Right ventricle myocardium inferior (tissue), 1 donor: ENCODE data around the gene GGT6. TPM values are rescaled to one million over a fixed set of nuclear protein-coding genes. Genes with fewer than 3 reads are reported as not detected.
"Not testable (repeated sequence)": the region's sequence is repeated elsewhere in the genome, so short reads cannot be mapped to it uniquely, and the experiment has no call there.

Experiments
- ATAC-seq: fragments of 200-7000 bp; cut with Tn5 transposase; one replicate; pipeline ENCODE4 v1.9.1; 2020; ENCODE audit warnings: mild to moderate bottlenecking, moderate library complexity
- DNase-seq: peaks from one replicate; pipeline ENCODE4 v3.0.0; 2021; ENCODE audit errors: missing footprints
- intact Hi-C: fragments of 100-400 bp; cut with DNase I; formaldehyde crosslinking; loops from one replicate; pipeline ENCODE4 v1.11.0; 2022
- long read RNA-seq: library from polyadenylated mRNA; unstranded; transcript quantifications from one replicate; pipeline ENCODE4 v2.0.0, GENCODE V29; 2021
- total RNA-seq: library from RNA; stranded (reverse); fragmentation: NEBNext Ultra II Directional; extraction: Animal tissue kit (Norgen Biotek cat#: 25700); gene quantifications from one replicate; pipeline ENCODE4 v1.2.1, GENCODE V29; 2021
- donor health status: DM: no; HTN: yes; CAD: no; lungs with severe emphysema.

The GGT6 gene
- total RNA-seq, result 0.14 TPM
- long read RNA-seq, result 0 reads

- intact Hi-C loops, result no loop called here
- DNase-seq, result no peak
- no peak for ATAC-seq
Observed at GRCh38 chr17:4560421-4560820, at the start of gene GGT6. TSS of gene GGT6 (minus strand) at chr17:4560577. CDS start at chr17:4560521, 56 bp downstream.

GRCh38 chr17:4610162-4610561 lies 49.8 kb upstream of the GGT6 start:
- intact Hi-C loops, result no loop called here
- no peak for ATAC-seq
- peak; percentile 30 for DNase-seq

- no peak for DNase-seq
- no peak for ATAC-seq
- intact Hi-C loops, result loop anchor here (5.0 kb wide), 1 partner anchor 42 kb away; no protein-coding TSS in a partner anchor
Observed at GRCh38 chr17:4609761-4610160, 49.4 kb upstream of the GGT6 start.

GRCh38 chr17:4607773-4608187 lies 47.4 kb upstream of the GGT6 start:
- DNase-seq (peak; percentile 85), ATAC-seq (peak; percentile 57)
- intact Hi-C loops, result loop anchor here (5.0 kb wide), 1 partner anchor 40 kb away; no protein-coding TSS in a partner anchor

GRCh38 chr17:4607261-4607741 lies 46.9 kb upstream of the GGT6 start:
- ATAC-seq, result peak; percentile 49

GRCh38 chr17:4605826-4606225 lies 45.4 kb upstream of the GGT6 start:
- DNase-seq (peak; percentile 80), ATAC-seq (peak; percentile 32)
- intact Hi-C loops, result loop anchor here (2.0 to 5.0 kb wide), 2 partner anchors 21 to 39 kb away; partner anchors contain the start of gene SMTNL2

More at GRCh38 chr17:4607261-4607741, 46.9 kb upstream of the GGT6 start:
- DNase-seq, result peak; percentile 64
- intact Hi-C loops, result loop anchor here (5.0 kb wide), 1 partner anchor 40 kb away; no protein-coding TSS in a partner anchor

- intact Hi-C loops, result loop anchor here (2.0 to 5.0 kb wide), 2 partner anchors 20 to 37 kb away; partner anchors contain the start of gene SMTNL2
- not testable (repeated sequence) for ATAC-seq
- peak; percentile 62 for DNase-seq
Observed at GRCh38 chr17:4604736-4605135, 44.4 kb upstream of the GGT6 start.

GRCh38 chr17:4604111-4604644 lies 43.8 kb upstream of the GGT6 start:
- intact Hi-C loops, result loop anchor here (2.0 kb wide), 1 partner anchor 19 kb away; the partner anchor contains the start of gene SMTNL2
- ATAC-seq (peak; percentile 47), DNase-seq (peak; percentile 92)

- intact Hi-C loops, result no loop called here
Observed at GRCh38 chr17:4602041-4602440, 41.7 kb upstream of the GGT6 start.

GRCh38 chr17:4601326-4601725 lies 40.9 kb upstream of the GGT6 start:
- ATAC-seq (no peak), DNase-seq (no peak)
- intact Hi-C loops, result no loop called here

More at GRCh38 chr17:4602041-4602440, 41.7 kb upstream of the GGT6 start:
- ATAC-seq (no peak), DNase-seq (no peak)

- DNase-seq, result peak; percentile 76
- peak; percentile 63 for ATAC-seq
- intact Hi-C loops, result no loop called here
Observed at GRCh38 chr17:4600563-4600962, 40.2 kb upstream of the GGT6 start.

- DNase-seq (peak; percentile 85), ATAC-seq (peak; percentile 66)
- intact Hi-C loops, result no loop called here
Observed at GRCh38 chr17:4599505-4600281, 39.3 kb upstream of the GGT6 start.

- peak; percentile 84 for DNase-seq
- peak; percentile 86 for ATAC-seq
- intact Hi-C loops, result no loop called here
Observed at GRCh38 chr17:4598776-4599504, 38.6 kb upstream of the GGT6 start.

GRCh38 chr17:4597975-4598374 lies 37.6 kb upstream of the GGT6 start:
- intact Hi-C loops, result no loop called here
- ATAC-seq (peak; percentile 14), DNase-seq (peak; percentile 78)

GRCh38 chr17:4596636-4597380 lies 36.4 kb upstream of the GGT6 start:
- ATAC-seq (no peak), DNase-seq (peak; percentile 50)
- intact Hi-C loops, result no loop called here

GRCh38 chr17:4595685-4596342 lies 35.4 kb upstream of the GGT6 start:
- intact Hi-C loops, ATAC-seq: not testable (repeated sequence)
- peak; percentile 62 for DNase-seq

GRCh38 chr17:4594931-4595684 lies 34.7 kb upstream of the GGT6 start:
- intact Hi-C loops, result no loop called here
- DNase-seq, result peak; percentile 70
- no peak for ATAC-seq
